Measurements from ENCODE around the gene GUCA2A.

The GUCA2A gene

GRCh38 chr1:42133809-42134526, 30.6 kb downstream of the GUCA2A start:
- no peak for DNase-seq (ENCODE audit: low read depth in 2 of 2, low spot score in 1 of 2)

DNA sequence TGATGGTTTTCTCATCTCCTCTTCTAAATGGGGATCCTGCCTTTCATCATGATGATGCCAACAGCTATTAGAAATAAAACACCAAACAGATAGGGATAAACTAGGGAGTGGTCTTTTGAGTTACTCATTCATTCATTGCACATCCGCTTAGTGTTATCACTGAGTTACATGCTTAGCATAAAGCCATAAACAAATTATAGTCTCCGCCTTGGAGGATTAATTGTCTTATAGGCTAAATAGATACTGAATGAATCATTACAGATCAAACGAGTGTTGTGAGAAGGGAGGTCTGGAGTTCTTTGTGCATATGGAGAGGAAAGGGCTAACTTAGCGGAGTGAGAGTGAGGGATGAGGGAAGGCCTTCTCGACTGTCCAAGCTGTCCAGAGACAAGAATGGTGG, 31.2 kb downstream of the GUCA2A start:
- DNase-seq (ENCODE audit: low read depth in 2 of 2, low spot score in 1 of 2) = no peak

DNA sequence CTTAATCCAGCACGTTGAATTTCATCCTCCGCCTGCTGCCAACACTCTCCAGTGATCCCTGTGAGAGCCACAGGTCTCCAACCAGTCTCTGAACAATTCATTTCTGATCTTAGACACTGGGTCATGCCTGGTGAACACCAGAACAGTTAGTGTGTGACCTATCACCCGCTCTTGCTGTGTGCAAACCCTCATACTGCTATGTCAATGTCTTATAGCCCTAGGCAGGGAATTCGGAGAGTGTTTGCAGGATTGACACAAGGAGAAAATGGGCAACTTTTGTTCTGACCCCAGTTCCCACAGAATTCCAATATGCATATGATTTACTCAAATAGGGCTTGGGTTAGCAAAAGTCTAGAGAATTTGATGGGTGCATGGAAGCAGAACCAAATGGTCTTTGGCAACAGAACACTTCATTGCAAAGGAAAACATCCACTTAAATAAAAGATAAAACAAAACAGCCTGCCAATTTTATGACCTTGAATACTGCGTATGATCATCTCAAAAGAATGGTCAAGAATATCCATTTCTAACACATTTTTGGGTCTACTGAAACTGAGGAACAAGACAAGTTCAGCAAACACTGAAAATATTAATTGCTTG, 34.4 kb downstream of the GUCA2A start:
- DNase-seq (ENCODE audit: low read depth in 2 of 2, low spot score in 1 of 2) = no peak

DNA sequence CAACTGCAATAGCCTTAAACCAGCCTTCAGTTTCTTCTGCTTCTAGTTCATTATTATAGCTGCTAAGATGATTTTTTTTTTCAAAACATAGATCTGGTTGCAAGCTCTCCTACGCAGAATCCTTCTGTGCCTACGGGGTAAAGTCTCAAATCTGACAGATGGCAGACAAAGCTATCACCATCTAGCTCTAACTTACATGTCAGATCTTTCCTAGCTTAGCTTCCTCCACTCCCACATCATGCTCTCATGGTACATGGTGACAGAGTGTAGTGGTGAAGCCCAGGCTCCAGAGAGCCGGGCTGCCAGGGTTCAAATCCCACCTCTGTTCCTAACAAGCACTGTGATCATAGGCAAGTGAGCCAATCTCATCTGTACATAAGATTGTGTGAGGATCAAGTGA, 35.6 kb downstream of the GUCA2A start:
- DNase-seq (ENCODE audit: low read depth in 2 of 2, low spot score in 1 of 2) = no peak

GRCh38 chr1:42128499-42128898, 36.0 kb downstream of the GUCA2A start:
- no peak for DNase-seq (ENCODE audit: low read depth in 2 of 2, low spot score in 1 of 2)

GRCh38 chr1:42127767-42128166, 36.8 kb downstream of the GUCA2A start:
- no peak for DNase-seq (ENCODE audit: low read depth in 2 of 2, low spot score in 1 of 2)

DNA sequence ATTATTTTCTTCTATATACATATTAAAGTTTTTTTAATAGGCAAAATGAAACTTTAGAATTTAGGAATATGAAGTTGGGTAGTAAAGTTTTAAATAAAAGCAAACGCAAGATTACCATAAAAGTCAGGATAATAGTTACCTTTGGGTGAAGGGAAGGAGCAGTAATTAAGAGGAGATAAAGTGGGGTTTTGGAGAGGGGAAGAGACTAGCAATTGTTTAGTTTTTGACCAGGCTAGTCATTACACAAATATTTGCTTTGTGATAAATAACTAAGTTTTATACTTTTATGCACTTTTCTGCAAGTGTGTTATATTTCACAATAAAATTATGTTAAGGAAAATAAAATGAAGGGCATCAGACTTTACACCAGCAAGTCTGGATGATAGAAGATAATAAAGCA, 39.0 kb downstream of the GUCA2A start:
- DNase-seq (ENCODE audit: low read depth in 2 of 2, low spot score in 1 of 2) = no peak

DNA sequence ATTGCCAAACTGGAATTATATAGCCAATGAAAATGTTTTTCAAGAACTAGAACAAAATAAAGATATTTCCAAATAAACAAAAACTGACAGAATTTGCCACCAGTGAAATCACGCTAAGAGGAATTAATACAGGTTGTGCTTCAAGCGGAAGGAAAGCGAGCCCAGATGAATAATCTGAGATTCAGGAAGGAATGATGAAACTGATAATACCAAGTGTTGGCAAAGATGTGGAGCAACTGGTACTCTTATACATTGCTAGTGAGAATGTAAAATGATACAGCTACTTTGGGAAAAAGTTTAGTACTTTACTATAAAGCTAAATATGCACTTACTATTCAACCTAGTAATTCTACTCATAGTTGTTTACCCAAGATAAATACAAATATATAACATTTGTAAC, 42.1 kb downstream of the GUCA2A start:
- no peak for DNase-seq (ENCODE audit: low read depth in 2 of 2, low spot score in 1 of 2)

GRCh38 chr1:42118125-42118524, 46.4 kb downstream of the GUCA2A start:
- DNase-seq (ENCODE audit: low read depth in 2 of 2, low spot score in 1 of 2) = no peak

DNA sequence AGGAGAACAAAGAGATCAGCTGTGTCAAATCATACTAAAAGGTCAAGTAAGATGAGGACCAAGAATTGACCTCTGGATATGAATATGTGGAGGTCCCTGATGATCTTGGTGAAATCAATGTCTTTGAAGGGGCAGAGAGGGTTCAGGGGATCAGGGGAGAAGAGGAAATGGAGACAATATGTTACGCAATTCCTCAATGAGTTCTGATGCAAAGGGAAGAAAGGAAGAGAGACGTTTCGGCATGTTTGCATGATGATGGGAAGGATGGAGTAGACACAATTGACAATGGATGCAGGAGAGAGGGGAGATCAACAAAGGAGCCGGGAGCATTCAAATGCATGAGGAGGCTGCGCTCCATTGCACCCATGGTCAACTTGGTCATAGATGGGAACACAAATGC, 47.3 kb downstream of the GUCA2A start:
- DNase-seq (ENCODE audit: low read depth in 2 of 2, low spot score in 1 of 2) = no peak

DNA sequence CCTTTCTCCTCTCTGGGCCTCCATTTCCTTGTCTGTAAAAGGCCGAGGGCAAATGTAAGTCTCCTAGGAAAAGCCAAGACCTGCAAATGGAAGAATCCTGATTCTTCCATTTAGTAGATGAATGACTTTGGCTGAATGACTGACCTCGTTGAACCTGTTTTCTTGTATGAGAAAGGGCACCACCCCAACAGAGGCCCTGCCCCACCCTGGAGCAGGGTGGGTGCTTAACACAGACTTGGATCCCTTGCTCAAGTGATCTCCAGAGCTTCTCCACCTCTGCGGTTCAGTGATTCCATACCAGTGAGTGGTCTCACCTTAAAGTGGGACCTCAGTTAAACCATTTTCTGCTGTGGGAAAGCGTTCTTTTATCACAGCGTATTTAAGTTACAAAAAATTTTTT, 50.3 kb downstream of the GUCA2A start:
- DNase-seq (ENCODE audit: low read depth in 2 of 2, low spot score in 1 of 2) = no peak
